ENCODE data around the gene ZNF236. TPM values are rescaled to one million over a fixed set of nuclear protein-coding genes. Genes with fewer than 3 reads are reported as not detected.
"Not testable (repeated sequence)": the region's sequence is repeated elsewhere in the genome, so short reads cannot be mapped to it uniquely, and the experiment has no call there.

ZNF236 gene
- total RNA-seq, 1 donor from 2014 or later = 9.9 TPM

- DNase-seq (ENCODE audit: low read depth) = no peak
- no peak for TF ChIP-seq CTCF (conservative IDR thresholded peaks at IDR 0.05; ENCODE audit: low read depth, low read length)
- H3K4me3 ChIP-seq (ENCODE audit: low read depth, low read length) = no peak overlapping the region
Observed at GRCh38 chr18:76936877-76937276, 114.5 kb downstream of the ZNF236 start.

GRCh38 chr18:76937597-76937996 is 115.2 kb downstream of the ZNF236 start:
- no peak for DNase-seq (ENCODE audit: low read depth)
- H3K4me3 ChIP-seq (ENCODE audit: low read depth, low read length) = no peak overlapping the region
- TF ChIP-seq CTCF (conservative IDR thresholded peaks at IDR 0.05; ENCODE audit: low read depth, low read length) = no peak

GRCh38 chr18:76938619-76939018 is 116.3 kb downstream of the ZNF236 start:
- TF ChIP-seq CTCF (conservative IDR thresholded peaks at IDR 0.05; ENCODE audit: low read depth, low read length) = no peak
- H3K4me3 ChIP-seq (ENCODE audit: low read depth, low read length) = no peak overlapping the region
- DNase-seq (ENCODE audit: low read depth) = no peak

GRCh38 chr18:76941284-76941683 is 118.9 kb downstream of the ZNF236 start:
- TF ChIP-seq CTCF (conservative IDR thresholded peaks at IDR 0.05; ENCODE audit: low read depth, low read length) = no peak
- H3K4me3 ChIP-seq (ENCODE audit: low read depth, low read length) = no peak overlapping the region
- no peak for DNase-seq (ENCODE audit: low read depth)

GRCh38 chr18:76943542-76944339 is 121.4 kb downstream of the ZNF236 start:
- DNase-seq (ENCODE audit: low read depth) = no peak
- TF ChIP-seq CTCF (conservative IDR thresholded peaks at IDR 0.05; ENCODE audit: low read depth, low read length) = no peak
- H3K4me3 ChIP-seq (ENCODE audit: low read depth, low read length) = no peak overlapping the region

GRCh38 chr18:76944346-76944745 is 122.0 kb downstream of the ZNF236 start:
- not testable (repeated sequence) for DNase-seq (ENCODE audit: low read depth)

GRCh38 chr18:76948345-76948744 is 126.0 kb downstream of the ZNF236 start:
- no peak for TF ChIP-seq CTCF (conservative IDR thresholded peaks at IDR 0.05; ENCODE audit: low read depth, low read length)
- H3K4me3 ChIP-seq (ENCODE audit: low read depth, low read length) = no peak overlapping the region
- DNase-seq (ENCODE audit: low read depth) = no peak

More at GRCh38 chr18:76944346-76944745, 122.0 kb downstream of the ZNF236 start:
- not testable (repeated sequence) for H3K4me3 ChIP-seq (ENCODE audit: low read depth, low read length)

Measured in epithelial cell of proximal tubule (primary cell).